Astrocyte (in vitro differentiated cells and primary cell): ENCODE measurements around the gene MAGEB17.
"Not testable (repeated sequence)": the region's sequence is repeated elsewhere in the genome, so short reads cannot be mapped to it uniquely, and the experiment has no call there.

Experiments
- CTCF ChIP-seq: IDR thresholded peaks from 2 replicates; pipeline ENCODE4 v1.5.1; 2011; ENCODE audit warnings: low read depth, mild to moderate bottlenecking, inconsistent platforms, low read length, moderate library complexity; ENCODE audit not compliant: insufficient read depth
- EZH2 ChIP-seq: IDR thresholded peaks from 2 replicates; pipeline ENCODE4 v1.6.1; 2012; ENCODE audit warnings: mild to moderate bottlenecking, low read length, inconsistent platforms; ENCODE audit not compliant: insufficient read depth

DNA sequence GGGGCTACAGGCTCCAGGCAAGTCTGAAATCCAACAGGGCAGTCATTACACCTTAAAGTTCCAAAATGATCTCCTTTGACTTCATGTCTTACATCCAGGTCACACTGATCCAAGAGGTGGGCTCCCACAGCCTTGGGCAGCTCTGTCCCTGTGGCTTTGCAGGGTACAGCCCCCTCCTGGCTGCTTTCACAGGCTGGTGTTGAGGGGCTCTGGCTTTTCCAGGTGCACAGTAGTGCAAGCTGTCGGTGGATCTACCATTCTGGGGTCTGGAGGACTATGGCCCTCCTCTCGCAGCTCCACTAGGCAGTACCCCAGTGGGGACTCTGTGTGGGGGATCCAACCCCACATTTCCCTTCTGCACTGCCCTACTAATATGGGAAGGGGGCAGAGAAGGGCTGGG, 6.1 kb upstream of the MAGEB17 start:
- TF ChIP-seq CTCF, EZH2: not testable (repeated sequence)
